Jurkat, Clone E6-1 (cell line): ENCODE results near the gene AHNAK.

Experiments used
- DNase-seq: peaks from one replicate; pipeline ENCODE4 v3.0.0-alpha.2; 2011; ENCODE audit warnings: low read depth, low spot score
- H3K4me3 ChIP-seq: 2 replicates; pipeline ENCODE4 v1.5.1; 2011; ENCODE audit warnings: mild to moderate bottlenecking, low read length, control low read depth, moderate library complexity

Gene AHNAK

GRCh38 chr11:62449451-62449851 lies 97.2 kb downstream of the AHNAK start:
- DNase-seq: no peak

DNA sequence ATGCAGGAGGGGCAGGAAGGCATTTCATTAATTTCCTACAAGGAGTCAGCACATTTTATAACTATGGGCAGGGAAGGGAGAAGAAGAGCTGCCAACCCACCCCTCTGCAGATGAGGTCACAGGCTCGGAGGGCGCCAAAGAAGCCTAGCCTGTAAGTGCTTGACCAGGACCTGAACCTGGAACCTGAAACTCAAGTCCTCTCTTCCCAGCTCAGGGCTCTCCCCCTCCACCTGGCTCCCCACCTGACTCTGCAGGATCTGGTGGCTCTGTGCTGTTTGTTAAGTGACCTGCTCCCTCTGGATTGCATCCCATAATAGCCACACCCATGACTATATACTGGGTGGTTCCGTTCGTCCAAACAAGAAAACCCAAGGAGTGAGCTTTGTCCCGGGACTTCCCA lies 100.5 kb downstream of the AHNAK start:
- H3K4me3 ChIP-seq: no peak overlapping the region
- no peak for DNase-seq

More at GRCh38 chr11:62449451-62449851, 97.2 kb downstream of the AHNAK start:
- no peak overlapping the region for H3K4me3 ChIP-seq

GRCh38 chr11:62445314-62445740 lies 101.3 kb downstream of the AHNAK start:
- DNase-seq: no peak
- H3K4me3 ChIP-seq: no peak overlapping the region

DNA sequence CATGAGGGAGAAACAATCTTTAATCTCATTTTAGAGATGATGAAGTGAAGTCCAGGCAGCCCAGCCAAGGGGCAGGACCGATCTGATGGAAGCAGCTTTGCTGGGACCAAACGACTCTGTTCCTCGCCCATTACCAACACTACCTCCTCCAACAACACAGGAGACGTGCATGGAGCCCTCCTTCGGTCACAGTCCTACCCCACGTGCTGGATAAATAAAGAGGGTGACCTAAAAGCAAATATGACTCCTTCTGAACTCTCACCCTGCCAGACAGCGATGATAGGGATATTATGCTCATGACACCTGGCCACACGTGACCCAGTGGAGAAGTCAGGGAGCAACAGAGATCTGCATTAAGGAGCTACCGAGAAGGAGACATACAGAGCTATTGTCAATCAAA lies 101.8 kb downstream of the AHNAK start:
- DNase-seq: no peak
- H3K4me3 ChIP-seq: no peak overlapping the region

GRCh38 chr11:62444236-62444833 lies 102.3 kb downstream of the AHNAK start:
- no peak overlapping the region for H3K4me3 ChIP-seq
- DNase-seq: no peak

GRCh38 chr11:62443390-62444235 lies 103.0 kb downstream of the AHNAK start:
- DNase-seq: no peak
- no peak overlapping the region for H3K4me3 ChIP-seq

DNA sequence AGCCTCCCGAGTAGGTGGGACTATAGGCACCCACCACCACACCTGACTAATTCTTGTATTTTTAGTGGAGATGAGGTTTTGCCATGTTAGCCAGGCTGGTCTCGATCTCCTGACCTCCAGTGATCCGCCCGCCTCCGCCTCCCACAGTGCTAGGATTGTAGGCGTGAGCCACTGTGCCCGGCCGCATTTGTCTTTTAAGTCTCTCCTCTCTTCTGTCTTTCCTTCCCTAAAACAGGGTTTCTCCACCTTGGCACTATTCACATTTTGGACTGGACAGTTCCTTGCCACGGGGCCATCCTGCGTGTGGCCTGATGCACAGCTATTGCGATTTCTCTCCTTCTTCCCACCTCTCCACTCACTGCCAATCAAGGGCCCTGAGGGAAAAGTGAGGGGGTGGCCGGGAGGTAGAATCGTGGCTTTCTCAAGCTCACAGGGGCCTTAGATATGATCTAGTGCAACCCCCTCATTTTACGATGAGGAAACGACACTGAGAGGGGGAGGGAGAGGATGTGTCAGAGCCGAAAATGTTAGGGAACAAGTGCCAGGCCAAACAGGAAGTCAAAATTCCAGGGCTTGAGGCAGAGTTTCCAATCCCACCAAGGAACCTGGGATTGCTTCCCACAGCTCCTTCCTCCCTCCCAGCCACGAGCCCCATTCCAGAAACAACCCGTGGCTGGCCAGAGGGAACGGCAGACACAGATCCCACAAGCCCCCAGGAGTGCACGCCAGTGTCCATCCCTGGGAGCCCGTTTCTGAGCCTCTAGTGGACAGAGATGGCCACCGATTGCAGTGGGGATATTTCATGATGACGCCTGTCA lies 106.6 kb downstream of the AHNAK start:
- DNase-seq: no peak
- H3K4me3 ChIP-seq: no peak overlapping the region

- DNase-seq: no peak
- H3K4me3 ChIP-seq: no peak overlapping the region
Measured at GRCh38 chr11:62438641-62439040, 108.0 kb downstream of the AHNAK start.

DNA sequence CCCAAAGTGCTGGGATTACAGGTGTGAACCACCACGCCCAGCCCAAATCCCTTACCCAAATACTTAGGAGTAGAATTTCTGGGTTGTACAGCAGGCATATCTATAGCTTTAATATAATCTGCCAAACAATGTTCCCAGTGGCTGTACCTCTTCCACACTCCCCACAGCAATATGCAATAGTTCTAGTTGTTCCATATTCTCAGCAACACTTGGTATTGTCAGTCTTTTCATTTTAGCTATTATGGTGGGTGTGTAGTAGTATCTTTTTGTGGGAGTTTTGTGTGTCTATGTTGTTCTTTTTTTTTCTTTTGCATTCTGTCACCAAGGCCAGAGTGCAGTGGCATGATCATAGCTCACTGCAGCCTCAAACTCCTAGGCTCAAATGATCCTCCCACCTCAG lies 109.0 kb downstream of the AHNAK start:
- H3K4me3 ChIP-seq: no peak overlapping the region
- no peak for DNase-seq

GRCh38 chr11:62435846-62436660 lies 110.6 kb downstream of the AHNAK start:
- no peak for DNase-seq

DNA sequence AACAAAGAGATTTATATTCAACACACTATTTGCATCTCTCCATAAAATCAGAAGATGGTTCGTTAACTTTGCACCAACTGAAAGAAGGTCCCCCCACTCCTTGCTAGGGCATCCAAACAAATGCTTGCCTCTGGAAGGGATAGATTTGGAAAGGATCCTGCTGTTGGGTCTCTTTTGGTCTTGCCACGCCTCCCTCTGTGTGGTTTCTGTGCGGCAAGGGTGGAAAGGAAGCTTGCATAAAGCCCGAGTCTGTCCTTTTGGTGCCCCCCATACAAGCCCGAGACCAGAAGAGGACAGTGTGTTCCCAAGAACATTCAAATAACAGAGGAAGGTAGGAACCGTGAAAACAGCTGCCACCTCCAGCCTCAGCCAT lies 112.7 kb downstream of the AHNAK start:
- no peak for DNase-seq
- H3K4me3 ChIP-seq: no peak overlapping the region

More at GRCh38 chr11:62435846-62436660, 110.6 kb downstream of the AHNAK start:
- no peak overlapping the region for H3K4me3 ChIP-seq

GRCh38 chr11:62433141-62433903 lies 113.3 kb downstream of the AHNAK start:
- DNase-seq: no peak

GRCh38 chr11:62432695-62433094 lies 113.9 kb downstream of the AHNAK start:
- no peak overlapping the region for H3K4me3 ChIP-seq

More at GRCh38 chr11:62433141-62433903, 113.3 kb downstream of the AHNAK start:
- no peak overlapping the region for H3K4me3 ChIP-seq

DNA sequence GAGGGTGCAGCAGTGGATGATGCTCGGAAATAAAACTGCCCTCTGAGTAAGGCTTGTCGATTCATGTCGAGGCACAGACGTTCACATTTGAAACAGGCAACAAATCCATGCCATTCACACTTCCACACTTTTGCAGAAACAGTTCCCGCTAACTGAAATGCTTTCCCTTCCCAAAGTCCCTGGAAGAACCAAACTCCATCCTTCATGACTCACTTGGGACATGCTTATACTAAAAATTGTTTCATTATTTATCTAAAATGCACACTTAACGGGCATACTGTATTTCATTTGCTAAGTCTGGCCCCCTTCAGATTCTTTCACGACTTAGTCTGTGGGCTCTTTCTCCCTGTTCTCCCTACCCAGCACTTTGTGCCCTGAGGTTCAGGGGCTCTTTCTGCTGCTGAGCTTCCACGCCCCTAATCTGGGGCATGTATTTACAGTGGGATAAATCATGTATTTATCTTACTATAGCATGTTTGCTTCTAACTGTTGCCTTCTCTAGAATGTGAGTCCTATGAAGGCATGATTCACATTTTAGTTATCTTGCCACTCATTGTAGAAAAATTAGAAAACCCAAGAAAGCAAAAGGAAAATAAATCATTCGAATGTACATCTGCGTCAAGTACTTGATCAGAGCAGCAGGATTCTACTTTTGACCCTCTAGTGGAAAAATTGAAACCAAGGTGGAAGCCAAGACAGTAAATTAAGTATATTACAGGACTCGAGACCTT lies 115.3 kb downstream of the AHNAK start:
- DNase-seq: no peak
- no peak overlapping the region for H3K4me3 ChIP-seq

More at GRCh38 chr11:62432695-62433094, 113.9 kb downstream of the AHNAK start:
- DNase-seq: no peak

- no peak for DNase-seq
- no peak overlapping the region for H3K4me3 ChIP-seq
Measured at GRCh38 chr11:62430425-62430824, 116.2 kb downstream of the AHNAK start.

DNA sequence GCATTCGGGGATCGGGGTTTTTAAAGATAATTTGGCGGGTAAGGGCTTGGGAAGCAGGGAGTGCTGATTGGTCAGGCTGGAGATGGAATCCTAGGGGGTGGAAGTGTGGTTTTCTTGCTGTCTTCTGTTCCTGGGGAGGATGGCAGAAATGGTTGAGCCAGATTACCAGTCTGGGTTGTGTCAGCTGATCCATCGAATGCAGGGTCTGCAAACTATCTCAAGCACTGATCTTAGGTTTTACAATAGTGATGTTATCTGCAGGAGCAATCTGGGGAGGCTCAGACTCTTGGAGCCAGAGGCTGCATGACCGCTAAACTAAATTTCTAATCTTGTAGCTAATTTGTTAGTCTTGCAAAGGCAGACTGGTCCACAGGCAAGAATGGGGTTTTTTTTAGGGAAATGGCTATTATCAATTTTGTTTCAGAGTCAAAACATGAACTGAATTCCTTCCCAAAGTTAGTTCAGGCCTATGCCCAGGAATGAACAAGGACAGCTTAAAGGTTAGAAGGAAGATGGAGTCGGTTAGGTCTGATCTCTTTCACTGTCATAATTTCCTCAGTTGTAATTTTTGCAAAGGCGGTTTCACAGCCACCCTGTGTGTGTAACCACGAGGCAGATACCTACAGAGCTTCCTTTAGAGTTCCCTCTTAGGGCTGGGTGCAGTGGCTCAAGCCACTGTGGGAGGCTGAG lies 117.6 kb downstream of the AHNAK start:
- DNase-seq: no peak
- H3K4me3 ChIP-seq: no peak overlapping the region

GRCh38 chr11:62427630-62428233 lies 118.9 kb downstream of the AHNAK start:
- no peak overlapping the region for H3K4me3 ChIP-seq
- DNase-seq: no peak
